HUES64 (cell line): ENCODE data around the gene TUBGCP6.

ENCODE experiments used
- H3K27ac ChIP-seq: 2 replicates; pipeline ENCODE4 v1.7.0; 2013; ENCODE audit warnings: low read depth, low read length, inconsistent platforms
- H3K27me3 ChIP-seq: 2 replicates; pipeline ENCODE4 v1.6.1; 2013; ENCODE audit warnings: mild to moderate bottlenecking, low read length; ENCODE audit not compliant: insufficient read depth
- H3K36me3 ChIP-seq: 2 replicates; pipeline ENCODE4 v1.6.1; 2013; ENCODE audit warnings: mild to moderate bottlenecking, low read length; ENCODE audit not compliant: insufficient read depth
- H3K4me1 ChIP-seq: 2 replicates; pipeline ENCODE4 v1.6.1; 2013; ENCODE audit warnings: mild to moderate bottlenecking, low read length, moderate library complexity; ENCODE audit not compliant: insufficient read depth
- H3K4me3 ChIP-seq: 2 replicates; pipeline ENCODE4 v1.5.1; 2013; ENCODE audit warnings: mild to moderate bottlenecking, low read length, moderate library complexity
- H3K9ac ChIP-seq: 2 replicates; pipeline ENCODE4 v1.6.1; 2013; ENCODE audit warnings: mild to moderate bottlenecking, low read depth, low read length
- H3K9me3 ChIP-seq: 2 replicates; pipeline ENCODE4 v1.6.1; 2013; ENCODE audit warnings: low read depth, low read length; ENCODE audit not compliant: insufficient read depth
- WGBS: fragments of 150-250, 120-280 bp; methylation state at CpG from one replicate; pipeline ENCODE4 v1.1.7; 2013; ENCODE audit warnings: missing lambda C conversion rate; 5-methylcytosine and 5-hydroxymethylcytosine counted together

Gene TUBGCP6

GRCh38 chr22:50270666-50271394, 26.0 kb upstream of the TUBGCP6 start:
- no peak overlapping the region for H3K27ac ChIP-seq
- H3K9me3 ChIP-seq: no peaks in the 10 kb centered on the region
- peaks cover 9% of the 10 kb centered on the region; the same call in 1 of the 2 replicates for H3K36me3 ChIP-seq
- H3K9ac ChIP-seq: no peak overlapping the region
- H3K4me3 ChIP-seq: peak overlapping the region; percentile 20
- H3K4me1 ChIP-seq: peaks cover 3% of the 10 kb centered on the region; the same call in 1 of the 2 replicates
- WGBS: 3% methylated on average over 53 of the region's 53 CpGs
- H3K27me3 ChIP-seq: peaks cover 54% of the 10 kb centered on the region

- H3K9me3 ChIP-seq: no peaks in the 10 kb centered on the region
Observed at GRCh38 chr22:50269970-50270665, 25.3 kb upstream of the TUBGCP6 start, which contains the start of gene MAPK11. MAPK11 (minus strand) TSS chr22:50270380; CDS start chr22:50270292, 88 bp downstream.

GRCh38 chr22:50269573-50269969, 24.7 kb upstream of the TUBGCP6 start:
- no peak overlapping the region for H3K9ac ChIP-seq
- H3K4me1 ChIP-seq: peaks cover 3% of the 10 kb centered on the region; the same call in 1 of the 2 replicates
- no peaks in the 10 kb centered on the region for H3K36me3 ChIP-seq
- H3K9me3 ChIP-seq: no peaks in the 10 kb centered on the region
- no peak overlapping the region for H3K27ac ChIP-seq
- peaks cover 58% of the 10 kb centered on the region for H3K27me3 ChIP-seq
- H3K4me3 ChIP-seq: peak overlapping the region; percentile 31; the same call in 1 of the 2 replicates
- WGBS: 17% methylated on average over 18 of the region's 18 CpGs

More at GRCh38 chr22:50269970-50270665, 25.3 kb upstream of the TUBGCP6 start, which contains the start of gene MAPK11:
- Histone ChIP-seq H3K27me3 (peaks cover 54% of the 10 kb centered on the region), H3K27ac (no peak within 1 kb of the TSS), H3K4me3 (peak within 1 kb of the TSS; percentile 31), H3K36me3 (peaks cover 3% of the 10 kb centered on the region; the same call in 1 of the 2 replicates), H3K9ac (no peak within 1 kb of the TSS), H3K4me1 (peaks cover 3% of the 10 kb centered on the region; the same call in 1 of the 2 replicates)
- under 1% methylated on average over 92 of the region's 92 CpGs for WGBS

GRCh38 chr22:50268655-50269113, 23.9 kb upstream of the TUBGCP6 start:
- Histone ChIP-seq H3K9ac (no peak overlapping the region), H3K27me3 (peaks cover 64% of the 10 kb centered on the region), H3K4me3 (no peak overlapping the region), H3K4me1 (peaks cover 3% of the 10 kb centered on the region; the same call in 1 of the 2 replicates), H3K36me3 (no peaks in the 10 kb centered on the region), H3K9me3 (no peaks in the 10 kb centered on the region), H3K27ac (no peak overlapping the region)
- WGBS: 82% methylated on average over 9 of the region's 9 CpGs

GRCh38 chr22:50267591-50268390, 23.0 kb upstream of the TUBGCP6 start:
- Histone ChIP-seq H3K27me3 (peaks cover 67% of the 10 kb centered on the region), H3K9ac (no peak overlapping the region), H3K9me3 (no peaks in the 10 kb centered on the region), H3K4me1 (peaks cover 3% of the 10 kb centered on the region; the same call in 1 of the 2 replicates), H3K36me3 (no peaks in the 10 kb centered on the region), H3K27ac (no peak overlapping the region), H3K4me3 (0 out of 2 replicates have a peak overlapping the region, but pooled peaks have one; percentile 21)
- WGBS: 76% methylated on average over 75 of the region's 75 CpGs

- Histone ChIP-seq H3K4me3 (no peak overlapping the region), H3K27ac (no peak overlapping the region), H3K4me1 (peaks cover 3% of the 10 kb centered on the region; the same call in 1 of the 2 replicates), H3K9ac (no peak overlapping the region), H3K36me3 (no peaks in the 10 kb centered on the region), H3K9me3 (no peaks in the 10 kb centered on the region), H3K27me3 (peaks cover 75% of the 10 kb centered on the region)
- WGBS: 93% methylated on average over 37 of the region's 37 CpGs
Observed at GRCh38 chr22:50266994-50267393, 22.2 kb upstream of the TUBGCP6 start.

GRCh38 chr22:50264946-50265669, 20.3 kb upstream of the TUBGCP6 start:
- 88% methylated on average over 15 of the region's 15 CpGs for WGBS
- H3K27me3 ChIP-seq: peaks cover 74% of the 10 kb centered on the region
- no peak overlapping the region for H3K9ac ChIP-seq
- H3K4me3 ChIP-seq: no peak overlapping the region
- H3K9me3 ChIP-seq: no peaks in the 10 kb centered on the region
- H3K36me3 ChIP-seq: no peaks in the 10 kb centered on the region
- H3K4me1 ChIP-seq: no peaks in the 10 kb centered on the region
- H3K27ac ChIP-seq: no peak overlapping the region

- Histone ChIP-seq H3K4me3 (no peak overlapping the region), H3K4me1 (no peaks in the 10 kb centered on the region)
- 90% methylated on average over 15 of the region's 15 CpGs for WGBS
Observed at GRCh38 chr22:50264104-50264745, 19.4 kb upstream of the TUBGCP6 start.

GRCh38 chr22:50262973-50263617, 18.3 kb upstream of the TUBGCP6 start:
- no peak overlapping the region for H3K27ac ChIP-seq

More at GRCh38 chr22:50264104-50264745, 19.4 kb upstream of the TUBGCP6 start:
- H3K27me3 ChIP-seq: peaks cover 66% of the 10 kb centered on the region
- H3K36me3 ChIP-seq: no peaks in the 10 kb centered on the region
- no peaks in the 10 kb centered on the region for H3K9me3 ChIP-seq
- no peak overlapping the region for H3K27ac ChIP-seq
- H3K9ac ChIP-seq: no peak overlapping the region

More at GRCh38 chr22:50262973-50263617, 18.3 kb upstream of the TUBGCP6 start:
- Histone ChIP-seq H3K4me3 (no peak overlapping the region), H3K9me3 (no peaks in the 10 kb centered on the region), H3K36me3 (no peaks in the 10 kb centered on the region), H3K4me1 (no peaks in the 10 kb centered on the region), H3K9ac (no peak overlapping the region), H3K27me3 (peaks cover 55% of the 10 kb centered on the region)
- 85% methylated on average over 9 of the region's 9 CpGs for WGBS
